Mesendoderm (in vitro differentiated cells): ENCODE results near the gene NME4.
"Not testable (repeated sequence)": the region's sequence is repeated elsewhere in the genome, so short reads cannot be mapped to it uniquely, and the experiment has no call there.

Source experiments
- DNase-seq: peaks from one replicate; pipeline ENCODE4 v3.0.0; 2013
- H2AK5ac ChIP-seq: 2 replicates; pipeline ENCODE4 v1.6.1; 2013; ENCODE audit warnings: low read length, inconsistent platforms
- H2BK120ac ChIP-seq: 2 replicates; pipeline ENCODE4 v1.6.1; 2013; ENCODE audit warnings: low read depth, mild to moderate bottlenecking, low read length, moderate library complexity, mixed read lengths
- H2BK15ac ChIP-seq: replicated peaks from 2 replicates; pipeline ENCODE4 v1.6.1; 2013; ENCODE audit warnings: low read depth, mild to moderate bottlenecking, moderate library complexity
- H2BK5ac ChIP-seq: 2 replicates; pipeline ENCODE4 v1.6.1; 2013; ENCODE audit warnings: low read length, inconsistent platforms
- H3K18ac ChIP-seq: 2 replicates; pipeline ENCODE4 v1.6.1; 2013; ENCODE audit warnings: mild to moderate bottlenecking, low read length, mixed read lengths
- H3K23ac ChIP-seq: one replicate; pipeline ENCODE4 v1.6.1; 2013; ENCODE audit warnings: low read length
- H3K27ac ChIP-seq: 2 replicates; pipeline ENCODE4 v1.5.1; 2013; ENCODE audit warnings: low read depth, mild to moderate bottlenecking, inconsistent platforms, low read length, moderate library complexity
- H3K27me3 ChIP-seq: 2 replicates; pipeline ENCODE4 v1.6.1; 2013; ENCODE audit warnings: low read length, control low read depth, mild to moderate bottlenecking, inconsistent platforms; ENCODE audit not compliant: insufficient read depth, poor library complexity
- H3K36me3 ChIP-seq: 2 replicates; pipeline ENCODE4 v1.6.1; 2013; ENCODE audit warnings: low read length, inconsistent platforms; ENCODE audit not compliant: control insufficient read depth, insufficient read depth
- H3K4ac ChIP-seq: one replicate; pipeline ENCODE4 v1.6.1; 2013; ENCODE audit warnings: low read depth, mild to moderate bottlenecking, low read length, moderate library complexity
- H3K4me1 ChIP-seq: 2 replicates; pipeline ENCODE4 v1.6.1; 2013; ENCODE audit warnings: low read depth, low read length, inconsistent platforms; ENCODE audit not compliant: control insufficient read depth
- H3K4me2 ChIP-seq: 2 replicates; pipeline ENCODE4 v1.6.1; 2013; ENCODE audit warnings: low read length
- H3K4me3 ChIP-seq: 2 replicates; pipeline ENCODE4 v1.5.1; 2013; ENCODE audit warnings: mild to moderate bottlenecking, low read length
- H3K56ac ChIP-seq: one replicate; pipeline ENCODE4 v1.6.1; 2013; ENCODE audit warnings: low read length
- H3K79me1 ChIP-seq: 2 replicates; pipeline ENCODE4 v1.6.1; 2013; ENCODE audit warnings: low read length, inconsistent platforms
- H3K79me2 ChIP-seq: 2 replicates; pipeline ENCODE4 v1.6.1; 2013; ENCODE audit warnings: mild to moderate bottlenecking, low read length; ENCODE audit not compliant: control insufficient read depth, insufficient read depth
- H3K9ac ChIP-seq: 2 replicates; pipeline ENCODE4 v1.6.1; 2013; ENCODE audit warnings: low read length, inconsistent platforms
- H4K5ac ChIP-seq: one replicate; pipeline ENCODE4 v1.6.1; 2013; ENCODE audit warnings: low read length
- H4K8ac ChIP-seq: one replicate; pipeline ENCODE4 v1.6.1; 2013; ENCODE audit warnings: low read depth, mild to moderate bottlenecking, control low read depth, low read length, moderate library complexity
- WGBS: extraction: QIAGEN DNeasy Blood & Tissue Kit; methylation state at CpG from one replicate; pipeline ENCODE4 v1.1.7; 2013; ENCODE audit warnings: low lambda C conversion rate, missing lambda C conversion rate; ENCODE audit not compliant: insufficient coverage; ENCODE audit errors: extremely low coverage; 5-methylcytosine and 5-hydroxymethylcytosine counted together

The NME4 gene

GRCh38 chr16:387761-388666, 9.0 kb upstream of the NME4 start:
- H3K79me1 ChIP-seq, H4K8ac ChIP-seq, H2BK15ac ChIP-seq, H3K23ac ChIP-seq, H3K79me2 ChIP-seq, H3K36me3 ChIP-seq, H3K4ac ChIP-seq, H4K5ac ChIP-seq, H3K4me2 ChIP-seq, H2BK120ac ChIP-seq, H3K18ac ChIP-seq, H3K27me3 ChIP-seq, H2AK5ac ChIP-seq, H3K4me3 ChIP-seq, H3K4me1 ChIP-seq, H2BK5ac ChIP-seq: not testable (repeated sequence)
- Histone ChIP-seq H3K27ac (peak overlapping the region; percentile 19), H3K9ac (peak overlapping the region; percentile 29), H3K56ac (peak overlapping the region; percentile 63)
- peak; percentile 77 for DNase-seq
- WGBS, result no CpG with 5 or more reads among the region's 20 CpGs

GRCh38 chr16:389352-389751, 7.6 kb upstream of the NME4 start:
- no peaks in the 10 kb centered on the region for H3K79me1 ChIP-seq
- H3K79me2 ChIP-seq, result no peaks in the 10 kb centered on the region
- H4K5ac ChIP-seq, result no peak overlapping the region
- H3K4ac ChIP-seq, result no peak overlapping the region
- no CpG with 5 or more reads among the region's 10 CpGs for WGBS
- no peak overlapping the region for H3K4me3 ChIP-seq
- no peaks in the 10 kb centered on the region for H3K4me1 ChIP-seq
- no peak overlapping the region for H2BK120ac ChIP-seq
- no peak overlapping the region for H3K4me2 ChIP-seq
- DNase-seq, result no peak
- no peak overlapping the region for H3K18ac ChIP-seq
- no peaks in the 10 kb centered on the region for H3K36me3 ChIP-seq
- H2AK5ac ChIP-seq, result no peak overlapping the region
- H3K9ac ChIP-seq, result no peak overlapping the region
- no peak overlapping the region for H2BK5ac ChIP-seq
- H3K27me3 ChIP-seq, result no peaks in the 10 kb centered on the region
- no peak overlapping the region for H3K27ac ChIP-seq
- peak overlapping the region; percentile 54 for H3K56ac ChIP-seq
- H3K23ac ChIP-seq, result no peak overlapping the region
- no peak overlapping the region for H4K8ac ChIP-seq
- no peak overlapping the region for H2BK15ac ChIP-seq

- no peak overlapping the region for H2BK5ac ChIP-seq
- no peaks in the 10 kb centered on the region for H3K36me3 ChIP-seq
- no peak overlapping the region for H3K56ac ChIP-seq
- H4K5ac ChIP-seq, result no peak overlapping the region
- no peak overlapping the region for H3K4ac ChIP-seq
- no peaks in the 10 kb centered on the region for H3K79me1 ChIP-seq
- no peaks in the 10 kb centered on the region for H3K4me1 ChIP-seq
- H3K18ac ChIP-seq, result no peak overlapping the region
- H3K23ac ChIP-seq, result no peak overlapping the region
- H2BK120ac ChIP-seq, result no peak overlapping the region
- H2AK5ac ChIP-seq, result no peak overlapping the region
- DNase-seq, result peak; percentile 87
- H3K9ac ChIP-seq, result no peak overlapping the region
- no peak overlapping the region for H2BK15ac ChIP-seq
- no peak overlapping the region for H3K27ac ChIP-seq
- no peak overlapping the region for H4K8ac ChIP-seq
- WGBS, result no CpG with 5 or more reads among the region's 7 CpGs
- H3K79me2 ChIP-seq, result no peaks in the 10 kb centered on the region
- H3K4me2 ChIP-seq, result no peak overlapping the region
- H3K4me3 ChIP-seq, result no peak overlapping the region
- no peaks in the 10 kb centered on the region for H3K27me3 ChIP-seq
Measured at GRCh38 chr16:391885-392335, 5.1 kb upstream of the NME4 start.

GRCh38 chr16:392450-393030, 4.5 kb upstream of the NME4 start:
- H3K36me3 ChIP-seq, result no peaks in the 10 kb centered on the region
- no peak overlapping the region for H3K4me2 ChIP-seq
- H3K27me3 ChIP-seq, result no peaks in the 10 kb centered on the region
- H3K18ac ChIP-seq, result no peak overlapping the region
- WGBS, result no CpG with 5 or more reads among the region's 7 CpGs
- no peak overlapping the region for H4K5ac ChIP-seq
- no peak overlapping the region for H3K9ac ChIP-seq
- no peak overlapping the region for H4K8ac ChIP-seq
- H3K23ac ChIP-seq, result no peak overlapping the region
- no peaks in the 10 kb centered on the region for H3K79me1 ChIP-seq
- DNase-seq, result no peak
- no peak overlapping the region for H2AK5ac ChIP-seq
- no peak overlapping the region for H2BK120ac ChIP-seq
- H3K4ac ChIP-seq, result no peak overlapping the region
- H3K4me1 ChIP-seq, result no peaks in the 10 kb centered on the region
- H3K56ac ChIP-seq, result no peak overlapping the region
- H2BK5ac ChIP-seq, result no peak overlapping the region
- no peak overlapping the region for H3K27ac ChIP-seq
- no peak overlapping the region for H2BK15ac ChIP-seq
- H3K4me3 ChIP-seq, result no peak overlapping the region
- no peaks in the 10 kb centered on the region for H3K79me2 ChIP-seq

GRCh38 chr16:396199-396598, 800 bp upstream of the NME4 start:
- H3K56ac ChIP-seq, result peak overlapping the region; percentile 51
- no CpG with 5 or more reads among the region's 3 CpGs for WGBS
- DNase-seq, result no peak

More at GRCh38 chr16:396199-396598, 800 bp upstream of the NME4 start:
- peaks cover 9% of the 10 kb centered on the region for H3K79me1 ChIP-seq
- no peaks in the 10 kb centered on the region for H3K27me3 ChIP-seq
- no peak overlapping the region for H3K4me3 ChIP-seq
- no peak overlapping the region for H3K23ac ChIP-seq
- no peak overlapping the region for H3K27ac ChIP-seq
- H4K8ac ChIP-seq, result no peak overlapping the region
- no peak overlapping the region for H2AK5ac ChIP-seq
- H3K9ac ChIP-seq, result peak overlapping the region; percentile 67
- H3K18ac ChIP-seq, result no peak overlapping the region
- H3K4ac ChIP-seq, result no peak overlapping the region
- H3K79me2 ChIP-seq, result peaks cover 2% of the 10 kb centered on the region
- peaks cover 7% of the 10 kb centered on the region for H3K36me3 ChIP-seq
- no peak overlapping the region for H4K5ac ChIP-seq
- H3K4me1 ChIP-seq, result no peaks in the 10 kb centered on the region
- H2BK120ac ChIP-seq, result no peak overlapping the region
- H3K4me2 ChIP-seq, result peak overlapping the region; percentile 3
- H2BK15ac ChIP-seq, result no peak overlapping the region
- H2BK5ac ChIP-seq, result no peak overlapping the region
